Left ventricle myocardium inferior (tissue), 1 donor: ENCODE results near the gene USP10. TPM values are rescaled to one million over a fixed set of nuclear protein-coding genes. Genes with fewer than 3 reads are reported as not detected.
A peak's percentile ranks its signal among the peaks of the same experiment; 100 is the strongest.

Experiments
- DNase-seq: peaks from one replicate; pipeline ENCODE4 v3.0.0-alpha.2; 2020
- H3K27ac ChIP-seq: fragments of 200-600 bp; replicated peaks from 2 replicates; pipeline ENCODE4 v1.8.0; 2021
- H3K27me3 ChIP-seq: fragments of 200-600 bp; 2 replicates; pipeline ENCODE4 v1.8.0; 2021; ENCODE audit warnings: low read depth
- H3K36me3 ChIP-seq: fragments of 200-600 bp; 2 replicates; pipeline ENCODE4 v1.8.0; 2021
- H3K4me1 ChIP-seq: fragments of 200-600 bp; 2 replicates; pipeline ENCODE4 v1.8.0; 2021
- H3K4me3 ChIP-seq: fragments of 200-600 bp; 2 replicates; pipeline ENCODE4 v1.8.0; 2021; ENCODE audit warnings: mild to moderate bottlenecking, moderate library complexity
- H3K9me3 ChIP-seq: fragments of 200-600 bp; replicated peaks from 2 replicates; pipeline ENCODE4 v1.8.0; 2021
- intact Hi-C: fragments of 100-400 bp; cut with micrococcal nuclease; formaldehyde crosslinking; loops from one replicate; pipeline ENCODE4 v1.11.0; 2022
- total RNA-seq: library from RNA; stranded (reverse); fragmentation: NEBNext Ultra II Directional; extraction: Animal tissue kit (Norgen Biotek cat#: 25700); gene quantifications from one replicate; pipeline ENCODE4 v1.2.1, GENCODE V29; 2021
- TF ChIP-seq, protein P1 (sequence below): fragments of 200-600 bp; IDR thresholded peaks from 2 replicates; pipeline ENCODE4 v1.8.0; 2021; ENCODE audit warnings: antibody characterized with exemption, mild to moderate bottlenecking, borderline replicate concordance
- donor health status: DM: no; HTN: yes; CAD: no; lungs with severe emphysema.

The USP10 gene
- total RNA-seq, 1 donor from 2014 or later = 66.7 TPM

GRCh38 chr16:84794186-84794585 lies 94.4 kb downstream of the USP10 start:
- no peaks in the 10 kb centered on the region for H3K36me3 ChIP-seq
- no peak for DNase-seq
- TF ChIP-seq, protein P1, sequence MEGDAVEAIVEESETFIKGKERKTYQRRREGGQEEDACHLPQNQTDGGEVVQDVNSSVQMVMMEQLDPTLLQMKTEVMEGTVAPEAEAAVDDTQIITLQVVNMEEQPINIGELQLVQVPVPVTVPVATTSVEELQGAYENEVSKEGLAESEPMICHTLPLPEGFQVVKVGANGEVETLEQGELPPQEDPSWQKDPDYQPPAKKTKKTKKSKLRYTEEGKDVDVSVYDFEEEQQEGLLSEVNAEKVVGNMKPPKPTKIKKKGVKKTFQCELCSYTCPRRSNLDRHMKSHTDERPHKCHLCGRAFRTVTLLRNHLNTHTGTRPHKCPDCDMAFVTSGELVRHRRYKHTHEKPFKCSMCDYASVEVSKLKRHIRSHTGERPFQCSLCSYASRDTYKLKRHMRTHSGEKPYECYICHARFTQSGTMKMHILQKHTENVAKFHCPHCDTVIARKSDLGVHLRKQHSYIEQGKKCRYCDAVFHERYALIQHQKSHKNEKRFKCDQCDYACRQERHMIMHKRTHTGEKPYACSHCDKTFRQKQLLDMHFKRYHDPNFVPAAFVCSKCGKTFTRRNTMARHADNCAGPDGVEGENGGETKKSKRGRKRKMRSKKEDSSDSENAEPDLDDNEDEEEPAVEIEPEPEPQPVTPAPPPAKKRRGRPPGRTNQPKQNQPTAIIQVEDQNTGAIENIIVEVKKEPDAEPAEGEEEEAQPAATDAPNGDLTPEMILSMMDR = no peak
- H3K27ac ChIP-seq = peak overlapping the region; percentile 77
- H3K9me3 ChIP-seq = no peaks in the 10 kb centered on the region
- intact Hi-C loops = no loop called here
- no peaks in the 10 kb centered on the region for H3K27me3 ChIP-seq
- H3K4me3 ChIP-seq = no peak overlapping the region
- peaks cover 7% of the 10 kb centered on the region for H3K4me1 ChIP-seq

DNA sequence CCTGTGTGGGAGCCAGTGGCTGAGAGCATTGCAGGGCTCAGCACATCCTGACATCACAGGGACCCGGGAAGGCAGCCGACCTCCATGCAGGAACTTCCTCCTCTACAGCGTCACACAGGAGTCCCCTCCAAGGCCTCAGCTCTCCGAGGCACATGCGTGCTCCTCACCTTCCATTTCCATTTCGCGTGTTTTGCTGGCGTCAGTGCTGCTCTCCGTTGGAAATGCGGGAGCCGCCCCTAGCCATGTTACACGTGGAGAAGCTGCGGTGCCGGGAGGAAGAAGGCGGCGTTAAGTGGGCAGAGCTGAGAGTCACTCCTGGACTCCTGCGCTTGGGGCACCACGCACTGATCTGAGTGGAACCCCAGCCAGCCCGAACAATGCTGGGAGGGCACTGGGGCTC lies 94.8 kb downstream of the USP10 start:
- TF ChIP-seq, protein P1 = no peak
- H3K4me3 ChIP-seq = no peak overlapping the region
- intact Hi-C loops = no loop called here
- no peaks in the 10 kb centered on the region for H3K27me3 ChIP-seq
- DNase-seq = no peak
- no peaks in the 10 kb centered on the region for H3K36me3 ChIP-seq
- peak overlapping the region; percentile 77 for H3K27ac ChIP-seq
- H3K4me1 ChIP-seq = peaks cover 7% of the 10 kb centered on the region
- H3K9me3 ChIP-seq = no peaks in the 10 kb centered on the region

DNA sequence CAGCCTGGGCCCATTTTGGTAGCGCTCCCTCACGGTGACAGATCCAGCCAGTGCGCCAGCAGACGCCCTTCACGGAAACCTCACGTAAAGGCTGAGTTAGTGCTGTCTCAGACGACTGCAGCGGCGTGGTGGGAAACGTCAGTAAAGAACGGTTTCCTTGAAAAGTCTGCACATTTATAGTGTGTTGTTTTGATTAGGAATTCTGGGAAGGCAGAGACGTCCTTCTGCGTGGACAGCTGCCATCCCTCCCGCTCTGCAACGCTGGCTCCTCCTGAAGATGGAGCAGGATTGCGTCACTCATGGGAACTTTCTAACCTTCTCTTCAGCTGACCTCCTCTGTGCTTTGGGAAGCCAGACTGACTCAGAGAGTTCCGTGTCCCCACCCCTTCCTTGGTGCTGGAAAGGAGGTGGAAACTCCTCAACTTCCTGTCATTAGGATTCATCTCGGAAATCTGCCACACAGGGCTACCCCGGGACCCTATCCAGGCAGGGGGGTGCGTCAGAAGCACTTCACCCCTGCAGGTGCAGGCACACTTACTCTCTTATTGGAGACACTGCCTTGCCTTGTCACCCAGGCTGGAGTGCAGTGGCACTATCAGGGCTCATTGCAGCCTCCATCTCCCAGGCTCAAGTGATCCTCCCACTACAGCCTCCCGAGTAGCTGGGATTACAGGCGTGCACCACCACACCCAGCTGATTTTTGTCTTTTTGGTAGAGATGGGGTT lies 95.7 kb downstream of the USP10 start:
- peak overlapping the region; percentile 77 for H3K27ac ChIP-seq
- TF ChIP-seq, protein P1 = no peak
- H3K4me3 ChIP-seq = no peak overlapping the region
- no peaks in the 10 kb centered on the region for H3K27me3 ChIP-seq
- no peaks in the 10 kb centered on the region for H3K36me3 ChIP-seq
- H3K9me3 ChIP-seq = no peaks in the 10 kb centered on the region
- peaks cover 7% of the 10 kb centered on the region for H3K4me1 ChIP-seq
- intact Hi-C loops = no loop called here
- peak; percentile 78 for DNase-seq

- TF ChIP-seq, protein P1 = no peak
- Histone ChIP-seq H3K27me3 (peaks cover 5% of the 10 kb centered on the region), H3K9me3 (no peaks in the 10 kb centered on the region), H3K27ac (no peak overlapping the region), H3K4me3 (no peak overlapping the region), H3K4me1 (no peaks in the 10 kb centered on the region), H3K36me3 (no peaks in the 10 kb centered on the region)
- intact Hi-C loops = no loop called here
- DNase-seq = no peak
These were observed 100.6 kb downstream of the USP10 start for GRCh38 chr16:84800158-84800978.

DNA sequence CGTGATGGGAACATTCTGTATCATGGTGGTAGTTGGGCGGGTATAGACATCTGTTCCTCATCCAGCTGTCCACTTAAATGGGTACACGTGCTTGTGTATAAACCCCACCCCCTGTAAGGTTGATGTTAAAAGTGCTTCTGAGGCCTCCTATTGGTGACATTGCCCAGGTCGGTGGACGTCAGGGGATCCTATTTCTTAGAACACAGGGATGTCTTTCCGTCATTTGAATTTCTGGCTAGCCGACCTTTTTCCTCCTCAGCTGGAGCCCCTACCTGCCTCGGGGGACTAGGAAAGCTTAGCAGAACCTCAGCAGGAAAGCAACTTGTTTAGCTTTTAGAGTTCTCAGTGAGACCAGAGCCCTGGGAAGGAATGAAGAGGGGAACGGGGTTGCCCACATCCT lies 103.3 kb downstream of the USP10 start:
- TF ChIP-seq, protein P1 = no peak
- intact Hi-C loops = no loop called here
- Histone ChIP-seq H3K27ac (no peak overlapping the region), H3K27me3 (peaks cover 5% of the 10 kb centered on the region), H3K36me3 (no peaks in the 10 kb centered on the region), H3K9me3 (no peaks in the 10 kb centered on the region), H3K4me1 (peaks cover 12% of the 10 kb centered on the region), H3K4me3 (no peak overlapping the region)
- no peak for DNase-seq
